Measurements from ENCODE around the gene LTBP3.
"Not testable (repeated sequence)": the region's sequence is repeated elsewhere in the genome, so short reads cannot be mapped to it uniquely, and the experiment has no call there.

The LTBP3 gene

DNA sequence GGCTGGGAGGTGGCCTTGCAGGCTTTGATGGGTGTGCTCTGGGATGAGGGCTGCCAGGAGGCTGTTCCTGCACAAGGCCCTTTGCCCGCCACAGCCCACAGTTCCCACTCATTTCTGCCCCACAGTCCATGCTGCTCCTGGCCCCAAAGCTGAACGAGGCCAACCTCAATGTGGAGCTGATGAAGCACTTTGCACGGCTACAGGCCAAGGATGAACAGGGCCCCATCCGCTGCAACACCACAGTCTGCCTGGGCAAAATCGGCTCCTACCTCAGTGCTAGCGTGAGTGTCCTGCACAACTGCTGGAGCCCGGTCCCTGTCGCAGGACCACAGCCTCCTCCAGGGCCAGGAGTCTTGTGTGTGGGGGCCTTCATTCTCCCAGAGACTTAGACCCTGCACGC, 23.1 kb downstream of the LTBP3 start:
- no peak for DNase-seq

DNA sequence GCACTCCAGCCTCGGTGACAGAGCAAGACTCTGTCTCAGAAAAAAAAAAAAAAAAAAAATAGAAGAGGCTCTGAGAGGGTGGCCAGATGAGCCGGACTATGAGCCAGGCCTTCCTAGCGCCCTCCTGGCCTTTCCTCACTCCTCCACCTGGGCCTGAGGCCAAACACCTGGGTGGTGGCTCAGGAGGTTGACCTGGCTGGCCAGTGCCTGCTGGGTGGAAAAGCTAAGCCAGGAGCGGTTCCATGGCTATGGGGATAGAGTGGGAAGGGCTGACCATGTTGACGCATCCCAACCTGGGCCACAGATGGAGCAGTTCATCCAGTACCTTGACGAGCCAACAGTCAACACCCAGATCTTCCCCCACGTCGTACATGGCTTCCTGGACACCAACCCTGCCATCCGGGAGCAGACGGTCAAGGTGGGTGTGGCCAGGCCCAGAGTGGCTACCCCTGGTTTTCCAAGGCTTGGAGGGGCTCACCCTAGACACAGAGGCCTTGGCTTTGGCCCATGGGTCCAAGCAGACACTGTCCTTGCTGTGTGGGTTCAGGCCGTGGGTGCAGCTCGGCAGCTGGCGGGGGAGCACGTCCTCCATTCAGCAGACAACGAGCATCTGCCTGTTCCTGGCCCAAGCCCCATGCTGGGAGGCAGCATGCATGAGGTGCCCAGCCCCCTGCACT, 25.6 kb downstream of the LTBP3 start:
- no peak for DNase-seq

DNA sequence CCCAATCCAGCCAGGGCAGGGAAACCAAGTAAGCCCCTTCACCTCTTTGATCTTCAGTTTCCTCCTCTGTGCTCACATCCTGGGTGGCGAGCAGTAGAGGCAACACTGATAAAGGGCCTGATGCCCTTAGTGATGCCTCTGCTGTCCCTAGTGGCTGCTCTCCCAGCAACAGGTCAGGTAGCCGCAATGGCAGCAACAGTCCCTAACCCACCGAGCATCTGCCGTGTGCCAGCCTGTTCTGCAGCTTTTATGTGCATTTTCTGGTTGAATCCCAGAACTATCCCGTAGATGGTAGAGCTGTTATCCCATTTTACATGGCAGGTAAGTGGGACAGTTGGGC, 28.0 kb downstream of the LTBP3 start:
- DNase-seq = peak; percentile 51

DNA sequence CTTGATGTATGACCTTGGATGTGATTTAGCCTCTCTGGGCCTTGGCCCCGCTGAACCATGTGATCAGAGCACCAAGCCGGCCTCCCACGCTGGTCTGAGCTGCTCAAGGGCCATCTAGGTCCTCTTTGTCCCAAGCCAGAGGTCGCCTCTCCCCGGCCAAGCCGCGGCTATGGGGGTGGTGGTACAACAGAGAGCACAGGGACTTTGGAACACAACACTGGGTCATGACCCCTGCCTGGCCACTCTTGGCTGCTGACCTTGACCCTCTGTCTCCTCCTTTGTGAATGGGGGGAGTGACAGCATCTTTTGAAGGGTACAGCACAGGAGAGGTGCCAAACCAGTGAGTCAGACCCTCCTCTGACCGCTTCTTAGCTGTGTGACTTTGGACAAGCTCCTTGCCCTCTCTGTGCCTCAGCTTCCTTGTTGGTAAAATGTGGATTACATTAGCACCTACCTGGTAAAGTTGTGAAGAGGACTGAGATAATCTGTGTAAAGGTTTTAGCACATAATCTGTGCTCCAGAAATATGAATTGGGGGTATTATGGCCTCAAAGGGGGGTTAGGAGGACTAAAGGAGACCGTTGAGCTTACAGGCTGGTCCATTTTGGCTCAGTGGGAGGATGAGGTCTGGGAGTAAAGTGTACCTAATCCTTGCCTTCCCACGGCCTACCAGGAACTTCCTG, 28.5 kb downstream of the LTBP3 start:
- DNase-seq = no peak

DNA sequence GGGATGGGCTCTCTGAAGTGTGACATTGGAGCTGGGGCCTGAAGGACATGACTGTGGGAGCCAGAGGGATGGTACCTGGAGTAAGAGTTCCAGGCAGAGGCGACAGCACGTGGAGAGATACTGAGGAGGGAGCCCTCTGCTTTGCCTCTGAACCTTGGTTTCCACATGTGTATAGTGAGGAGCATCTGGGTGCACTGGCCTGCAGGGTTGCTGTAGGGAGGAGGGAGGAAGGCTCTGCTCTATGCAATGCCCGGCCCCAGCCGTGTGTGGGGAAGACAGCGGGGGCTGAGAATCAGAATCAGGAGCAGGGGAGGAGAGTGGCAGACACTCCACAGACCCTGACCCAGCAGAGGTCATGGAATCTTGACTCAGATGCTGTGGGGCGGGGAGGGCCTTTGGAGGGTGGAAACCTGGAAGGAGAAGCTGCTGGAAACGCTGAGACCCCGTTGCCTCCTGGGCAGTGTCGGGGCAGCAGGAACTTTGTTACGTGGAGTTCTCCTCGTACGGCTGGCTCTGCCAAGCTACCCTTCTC, 29.3 kb downstream of the LTBP3 start:
- DNase-seq = no peak

DNA sequence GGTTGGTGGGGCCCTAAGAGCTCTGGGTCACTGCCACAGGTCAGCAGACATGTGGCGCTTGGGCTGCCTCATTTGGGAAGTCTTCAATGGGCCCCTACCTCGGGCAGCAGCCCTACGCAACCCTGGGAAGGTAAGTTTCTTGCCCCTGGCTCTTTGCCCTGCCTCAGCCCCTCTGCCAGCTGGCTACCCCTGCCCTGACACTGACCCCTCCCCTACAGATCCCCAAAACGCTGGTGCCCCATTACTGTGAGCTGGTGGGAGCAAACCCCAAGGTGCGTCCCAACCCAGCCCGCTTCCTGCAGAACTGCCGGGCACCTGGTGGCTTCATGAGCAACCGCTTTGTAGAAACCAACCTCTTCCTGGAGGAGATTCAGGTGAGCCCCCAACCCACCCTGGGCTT, 31.4 kb downstream of the LTBP3 start:
- DNase-seq = no peak

DNA sequence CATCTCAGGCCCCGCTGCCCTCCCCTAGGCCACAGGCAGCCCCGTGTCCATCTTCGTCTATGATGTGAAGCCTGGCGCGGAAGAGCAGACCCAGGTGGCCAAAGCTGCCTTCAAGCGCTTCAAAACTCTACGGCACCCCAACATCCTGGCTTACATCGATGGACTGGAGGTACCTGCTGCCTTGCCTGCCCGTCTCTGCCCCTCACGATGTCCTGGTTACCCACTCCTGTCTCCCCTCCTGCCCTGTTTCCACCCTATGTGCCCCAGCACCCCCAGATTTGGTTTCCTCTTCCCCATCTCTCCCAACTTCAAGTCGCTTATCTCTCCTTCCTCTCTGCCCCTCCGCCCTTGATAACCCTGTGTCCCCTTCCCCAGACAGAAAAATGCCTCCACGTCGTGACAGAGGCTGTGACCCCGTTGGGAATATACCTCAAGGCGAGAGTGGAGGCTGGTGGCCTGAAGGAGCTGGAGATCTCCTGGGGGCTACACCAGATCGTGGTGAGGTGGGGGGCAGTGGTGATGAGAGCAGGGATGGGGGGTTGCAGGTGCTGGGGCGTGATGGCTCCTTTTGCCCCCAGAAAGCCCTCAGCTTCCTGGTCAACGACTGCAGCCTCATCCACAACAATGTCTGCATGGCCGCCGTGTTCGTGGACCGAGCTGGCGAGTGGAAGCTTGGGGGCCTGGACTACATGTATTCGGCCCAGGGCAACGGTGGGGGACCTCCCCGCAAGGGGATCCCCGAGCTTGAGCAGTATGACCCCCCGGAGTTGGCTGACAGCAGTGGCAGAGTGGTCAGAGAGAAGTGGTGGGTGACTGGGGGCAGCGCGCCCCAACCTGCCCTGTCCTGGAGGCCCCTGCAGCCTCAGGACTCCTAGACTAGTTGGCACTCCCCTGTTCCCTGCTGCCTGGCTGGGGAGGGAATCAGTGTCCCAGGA, 32.3 kb downstream of the LTBP3 start:
- no peak for DNase-seq

DNA sequence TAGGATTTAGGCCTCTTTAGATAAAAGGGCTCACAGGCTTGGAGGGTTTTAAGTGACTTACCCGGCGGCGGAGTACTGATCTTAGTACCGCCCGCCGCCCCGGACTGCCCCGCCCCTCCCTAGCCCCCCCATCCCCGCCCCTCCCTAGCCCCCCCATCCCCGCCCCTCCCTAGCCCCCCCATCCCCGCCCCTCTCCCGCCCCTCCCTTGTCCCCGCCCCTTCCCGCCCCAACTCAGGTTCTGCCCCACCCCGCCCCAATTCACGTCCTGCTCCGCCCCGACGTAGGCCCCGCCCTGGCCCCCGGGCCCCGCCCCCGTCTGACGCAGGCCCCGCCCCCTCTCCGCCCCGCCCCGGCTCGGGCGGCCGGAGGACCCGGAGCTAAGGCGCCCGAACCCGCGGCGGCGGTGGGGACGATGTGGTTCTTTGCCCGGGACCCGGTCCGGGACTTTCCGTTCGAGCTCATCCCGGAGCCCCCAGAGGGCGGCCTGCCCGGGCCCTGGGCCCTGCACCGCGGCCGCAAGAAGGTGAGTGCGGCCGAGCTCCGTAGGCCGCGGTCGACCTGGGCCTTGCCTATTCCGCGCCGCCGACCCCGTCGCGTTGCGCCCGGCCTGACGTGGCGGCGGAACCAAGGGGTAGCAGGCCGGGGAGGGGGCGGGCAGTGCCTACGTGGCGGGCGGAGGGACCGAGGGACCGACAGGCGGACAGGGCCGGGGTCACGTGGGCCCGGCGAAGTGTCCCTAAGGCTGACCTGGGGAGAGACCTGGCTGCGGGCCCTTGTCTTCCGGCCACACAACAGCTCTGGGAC, 33.2 kb downstream of the LTBP3 start, which contains the start of gene SCYL1:
Gene SCYL1, plus strand, starts transcription at position 343 of the 805 bp plus-strand sequence. Its CDS starts 71 bp downstream, at position 414.
- peak; percentile 61 for DNase-seq

DNA sequence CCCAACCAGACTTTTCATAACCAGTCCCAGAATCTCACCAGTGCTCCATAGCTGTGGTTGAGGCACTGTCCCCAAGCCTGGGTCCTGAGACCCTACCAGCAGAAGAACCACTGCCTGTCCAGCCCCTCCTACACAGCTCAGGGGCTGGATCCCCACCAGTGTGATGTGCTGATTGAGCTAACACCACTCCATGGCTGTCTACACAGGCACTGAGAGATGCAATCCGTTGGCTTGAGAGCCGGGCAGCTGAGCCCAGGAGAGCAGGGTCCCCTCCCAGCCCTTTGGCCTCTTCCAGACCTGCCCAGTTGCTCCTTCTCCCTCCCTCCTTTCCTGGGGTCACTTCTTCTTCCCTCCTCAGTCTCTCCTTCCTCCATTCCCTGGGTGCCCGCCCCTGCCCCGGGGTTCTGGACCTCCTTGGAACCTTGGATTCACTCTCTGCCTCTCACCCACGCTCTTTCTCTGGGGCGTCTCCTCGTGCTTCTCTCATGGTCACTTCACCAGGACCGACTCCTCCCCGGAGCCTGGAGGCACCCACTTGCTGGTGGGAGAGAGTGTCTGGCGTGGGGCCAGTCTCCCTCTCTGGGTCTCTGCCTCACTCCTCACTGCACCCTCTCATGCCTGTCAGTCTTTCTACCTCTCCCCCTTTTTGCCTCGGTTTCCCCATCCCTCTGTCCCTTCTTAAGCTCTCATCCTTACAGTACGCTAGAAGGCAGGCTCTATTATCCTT, 34.0 kb downstream of the LTBP3 start:
- no peak for DNase-seq

DNA sequence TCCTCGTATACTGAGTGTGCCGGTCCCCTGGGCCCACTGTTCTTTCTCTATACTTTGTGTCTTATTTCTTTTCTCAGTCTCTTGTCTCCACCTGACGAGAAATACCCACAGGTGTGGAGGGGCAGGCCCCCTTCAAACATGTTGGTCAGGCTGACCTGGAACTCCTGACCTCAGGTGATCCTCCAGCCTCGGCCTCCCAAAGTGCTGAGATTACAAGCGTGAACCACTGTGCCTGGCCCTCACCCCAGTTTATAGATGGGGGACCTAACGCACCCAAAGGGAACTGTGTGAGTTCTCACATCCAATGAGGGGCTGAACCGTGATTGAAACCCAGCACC, 34.6 kb downstream of the LTBP3 start:
- DNase-seq = not testable (repeated sequence)

DNA sequence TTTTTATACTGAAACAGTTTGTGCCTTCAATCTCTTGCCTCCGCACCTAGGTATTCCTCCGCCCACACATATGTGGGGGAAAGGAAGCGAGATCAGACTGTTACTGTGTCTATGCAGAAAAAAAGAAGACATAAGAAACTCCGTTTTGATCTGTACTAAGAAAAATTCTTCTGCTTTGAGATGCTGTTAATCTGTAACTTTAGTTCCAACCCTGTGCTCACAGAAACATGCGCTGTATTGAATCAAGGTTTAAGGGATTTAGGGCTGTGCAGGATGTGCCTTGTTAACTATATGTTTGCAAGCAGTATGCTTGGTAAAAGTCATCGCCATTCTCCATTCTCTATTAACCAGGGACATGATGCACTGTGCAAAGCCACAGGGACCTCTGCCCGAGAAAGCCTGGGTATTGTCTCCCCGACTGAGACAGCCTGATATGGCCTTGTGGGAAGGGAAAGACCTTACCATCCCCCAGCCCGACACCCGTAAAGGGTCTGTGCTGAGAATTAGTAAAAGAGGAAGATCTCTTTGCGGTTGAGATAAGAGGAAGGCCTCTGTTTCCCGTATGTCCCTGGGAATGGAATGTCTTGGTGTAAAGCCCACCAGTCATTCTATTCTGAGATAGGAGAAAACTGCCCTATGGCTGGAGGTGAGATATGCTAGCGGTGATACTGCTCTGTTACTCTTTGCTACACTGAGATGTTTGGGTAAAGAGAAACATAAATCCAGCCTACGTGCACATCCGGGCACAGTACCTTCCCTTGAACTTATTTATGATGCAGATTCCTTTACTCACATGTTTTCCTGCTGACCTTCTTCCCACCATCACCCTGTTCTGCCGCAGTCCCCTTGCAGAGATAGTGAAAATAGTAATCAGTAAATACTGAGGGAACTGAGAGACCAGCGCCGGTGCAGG, 35.2 kb downstream of the LTBP3 start:
- DNase-seq = peak; percentile 75

DNA sequence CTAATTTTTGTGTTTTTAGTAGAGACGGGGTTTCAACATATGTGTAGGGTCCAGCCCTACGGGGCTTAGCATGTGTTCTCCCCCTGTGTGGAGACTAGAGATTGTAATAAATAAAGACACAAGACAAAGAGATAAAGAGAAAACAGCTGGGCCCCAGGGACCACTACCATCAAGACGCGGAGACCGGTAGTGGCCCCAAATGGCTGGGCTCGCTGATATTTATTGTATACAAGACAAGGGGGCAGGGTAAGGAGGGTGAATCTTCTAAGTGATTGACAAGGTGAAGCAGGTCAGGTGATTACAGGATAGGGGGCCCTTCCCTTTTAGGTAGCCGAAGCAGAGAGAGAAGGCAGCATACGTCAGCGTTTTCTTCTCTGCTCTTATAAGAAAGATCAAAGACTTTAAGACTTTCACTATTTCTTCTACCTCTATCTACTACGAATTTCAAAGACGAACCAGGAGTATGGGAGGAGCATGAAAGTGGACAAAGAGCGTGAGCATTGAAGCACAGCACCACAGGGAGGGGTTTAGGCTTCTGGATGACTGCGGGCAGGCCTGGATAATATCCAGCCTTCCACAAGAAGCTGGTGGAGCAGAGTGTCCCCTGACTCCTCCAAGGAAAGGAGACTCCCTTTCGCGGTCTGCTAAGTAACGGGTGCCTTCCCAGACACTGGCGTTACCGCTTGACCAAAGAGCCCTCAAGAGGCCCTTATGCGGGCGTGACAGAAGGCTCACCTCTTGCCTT, 36.2 kb downstream of the LTBP3 start:
- DNase-seq = not testable (repeated sequence)

DNA sequence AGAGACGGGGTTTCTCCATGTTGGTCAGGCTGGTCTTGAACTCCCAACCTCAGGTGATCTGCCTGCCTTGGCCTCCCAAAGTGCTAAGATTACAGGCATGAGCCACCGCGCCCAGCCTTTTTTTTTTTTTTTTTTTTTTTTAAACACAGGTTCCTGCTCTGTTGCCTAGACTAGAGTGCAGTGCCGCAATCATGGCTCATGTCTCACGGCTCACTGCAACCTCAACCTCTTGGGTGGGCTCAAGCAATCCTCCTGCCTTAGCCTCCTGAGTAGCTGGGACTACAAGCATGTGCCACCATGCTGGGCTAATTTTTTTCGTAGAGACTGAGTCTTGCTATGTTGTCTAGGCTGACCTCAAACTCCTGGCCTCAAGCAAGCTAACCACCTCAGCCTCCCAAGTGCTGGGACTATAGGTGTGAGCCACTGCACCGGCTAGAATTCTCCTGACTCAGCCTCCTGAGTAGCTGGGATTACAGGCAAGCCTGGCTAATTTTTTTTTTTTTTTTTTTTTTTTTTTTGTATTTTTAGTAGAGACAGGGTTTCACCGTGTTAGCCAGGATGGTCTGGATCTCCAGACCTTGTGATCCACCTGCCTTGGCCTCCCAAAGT, 39.1 kb downstream of the LTBP3 start:
- DNase-seq = not testable (repeated sequence)

DNA sequence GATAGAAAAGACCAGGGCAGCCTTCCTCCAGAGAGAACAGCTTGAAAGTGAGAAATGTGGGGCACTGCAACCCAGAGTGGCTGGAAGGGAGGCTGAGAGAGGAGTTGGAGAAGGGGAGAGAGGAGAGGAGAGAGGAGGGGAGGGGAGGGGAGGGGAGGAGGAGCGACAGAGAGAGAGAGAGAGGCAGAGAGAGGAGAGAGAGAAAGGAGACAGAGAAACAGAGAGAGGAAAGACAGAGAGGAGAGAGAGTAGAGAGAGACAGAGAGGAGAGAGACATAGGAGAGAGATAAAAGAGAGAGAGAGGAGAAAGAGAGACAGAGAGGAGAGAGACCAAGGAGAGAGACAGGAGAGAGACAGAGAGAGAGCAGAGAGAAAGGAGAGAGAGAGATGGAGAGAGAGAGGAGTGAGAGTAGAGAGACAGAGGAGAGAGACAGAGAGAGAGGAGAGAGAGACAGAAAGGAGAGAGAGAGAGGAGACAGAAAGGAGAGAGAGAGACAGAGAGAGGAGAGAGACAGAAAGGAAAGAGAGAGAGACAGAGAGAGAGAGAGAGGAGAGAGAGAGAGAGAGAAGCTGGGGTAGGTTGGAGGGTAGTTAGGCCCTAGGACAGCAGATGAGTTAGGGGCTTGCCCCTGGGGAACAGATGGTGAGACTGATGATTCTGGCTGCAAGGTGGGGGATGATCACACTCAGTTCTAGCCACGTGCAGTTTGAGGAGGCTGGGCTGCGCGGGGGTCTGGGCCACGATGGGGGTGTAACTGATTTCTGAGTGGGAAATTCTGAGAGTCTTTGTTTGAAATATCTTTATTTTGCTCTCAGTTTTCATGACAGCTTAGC, 41.8 kb downstream of the LTBP3 start:
- DNase-seq = no peak

DNA sequence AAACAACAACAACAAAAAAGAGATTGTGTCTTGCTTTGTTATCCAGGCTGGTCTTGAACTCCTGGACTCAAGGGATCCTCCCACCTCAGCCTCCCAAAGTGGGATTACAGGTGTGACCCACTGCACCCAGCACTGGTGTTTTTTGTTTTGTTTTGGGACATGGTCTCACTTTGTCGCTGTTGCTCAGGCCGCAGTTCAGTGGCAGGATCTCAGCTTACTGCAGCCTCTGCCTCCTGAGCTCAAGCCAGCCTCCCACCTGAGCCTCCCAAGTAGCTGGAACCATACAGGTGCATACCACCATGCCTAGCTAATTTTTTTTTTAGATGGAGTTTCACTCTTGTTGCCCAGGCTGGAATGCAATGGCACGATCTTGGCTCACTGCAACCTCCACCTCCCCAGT, 45.8 kb downstream of the LTBP3 start:
- DNase-seq = not testable (repeated sequence)

DNA sequence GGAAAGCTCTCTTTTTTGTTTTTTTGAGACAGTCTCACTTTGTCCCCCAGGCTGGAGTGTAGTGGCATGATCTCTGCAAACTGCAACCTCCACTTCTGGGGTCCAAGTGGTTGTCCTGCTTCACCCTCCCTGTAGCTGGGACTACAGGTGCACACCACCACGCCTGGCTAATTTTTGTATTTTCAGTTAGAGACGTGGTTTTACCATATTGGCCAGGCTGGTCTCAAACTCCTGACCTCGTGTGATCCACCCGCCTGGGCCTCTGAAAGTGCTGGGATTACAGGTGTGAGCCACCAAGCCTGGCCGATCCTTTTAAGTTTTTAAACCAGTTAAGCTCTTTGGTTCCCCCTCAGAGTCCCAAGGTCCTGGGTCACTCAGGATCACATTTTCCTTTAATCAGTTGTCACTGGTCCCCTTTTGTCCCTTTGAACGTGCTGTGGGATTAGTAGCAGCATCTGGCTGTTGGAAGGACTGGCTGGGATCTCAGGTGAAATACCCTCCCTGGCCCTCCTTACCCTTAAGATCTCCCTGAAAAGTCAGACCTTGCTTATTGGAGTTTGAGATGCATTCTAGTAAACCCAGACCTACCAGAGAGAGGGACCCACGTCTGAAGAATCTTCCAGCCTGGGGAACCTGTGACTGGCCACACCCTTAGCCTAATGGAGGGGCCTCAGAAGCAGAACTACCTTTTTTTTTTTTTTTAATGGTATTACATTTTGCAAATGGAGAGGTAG, 51.2 kb downstream of the LTBP3 start:
- peak; percentile 83 for DNase-seq

DNA sequence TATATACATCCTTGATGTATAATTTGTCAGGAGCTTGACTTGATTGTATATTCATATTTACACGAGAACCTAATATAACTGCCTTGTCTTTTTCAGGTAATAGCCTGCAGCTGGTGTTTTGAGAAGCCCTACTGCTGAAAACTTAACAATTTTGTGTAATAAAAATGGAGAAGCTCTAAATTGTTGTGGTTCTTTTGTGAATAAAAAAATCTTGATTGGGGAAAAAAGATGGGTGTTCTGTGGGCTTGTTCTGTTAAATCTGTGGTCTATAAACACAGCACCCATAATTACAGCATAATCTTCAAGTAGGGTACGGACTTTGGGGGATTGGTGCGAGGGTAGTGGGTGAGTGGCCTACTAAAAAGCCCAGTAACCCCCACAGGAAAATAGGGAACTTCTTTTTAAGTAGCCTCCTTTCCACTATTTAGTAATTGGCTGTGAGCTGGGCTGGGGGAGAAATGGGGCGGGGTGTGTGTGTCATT, 51.8 kb downstream of the LTBP3 start:
- peak; percentile 31 for DNase-seq

Data from hematopoietic multipotent progenitor cell treated with erythropoietin and hydrocortisone succinate and interleukin-3 and kit ligand, for 8 days (in vitro differentiated cells).